Measurements from ENCODE around the gene ZSCAN16. TPM values are rescaled to one million over a fixed set of nuclear protein-coding genes. Genes with fewer than 3 reads are reported as not detected.
A peak's percentile ranks its signal among the peaks of the same experiment; 100 is the strongest.

The ZSCAN16 gene
- total and polyA plus RNA-seq, 2 of the 13 experiments (the other 11 are each of a cell fraction or from before 2014, with no cell fraction given), result 5.7 to 12.7 TPM

- TF ChIP-seq, protein P1, sequence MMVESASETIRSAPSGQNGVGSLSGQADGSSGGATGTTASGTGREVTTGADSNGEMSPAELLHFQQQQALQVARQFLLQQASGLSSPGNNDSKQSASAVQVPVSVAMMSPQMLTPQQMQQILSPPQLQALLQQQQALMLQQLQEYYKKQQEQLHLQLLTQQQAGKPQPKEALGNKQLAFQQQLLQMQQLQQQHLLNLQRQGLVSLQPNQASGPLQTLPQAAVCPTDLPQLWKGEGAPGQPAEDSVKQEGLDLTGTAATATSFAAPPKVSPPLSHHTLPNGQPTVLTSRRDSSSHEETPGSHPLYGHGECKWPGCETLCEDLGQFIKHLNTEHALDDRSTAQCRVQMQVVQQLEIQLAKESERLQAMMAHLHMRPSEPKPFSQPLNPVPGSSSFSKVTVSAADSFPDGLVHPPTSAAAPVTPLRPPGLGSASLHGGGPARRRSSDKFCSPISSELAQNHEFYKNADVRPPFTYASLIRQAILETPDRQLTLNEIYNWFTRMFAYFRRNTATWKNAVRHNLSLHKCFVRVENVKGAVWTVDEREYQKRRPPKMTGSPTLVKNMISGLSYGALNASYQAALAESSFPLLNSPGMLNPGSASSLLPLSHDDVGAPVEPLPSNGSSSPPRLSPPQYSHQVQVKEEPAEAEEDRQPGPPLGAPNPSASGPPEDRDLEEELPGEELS (CRISPR knock-in tag; IDR thresholded peaks at IDR 0.05), result no peak; the same call in 1 of the 2 replicates
- TF ChIP-seq ZNF337 (CRISPR knock-in tag; IDR thresholded peaks at IDR 0.05; ENCODE audit: borderline replicate concordance, low read depth) (0 out of 2 replicates have a peak, but pooled peaks have one; percentile 55), TP53 (CRISPR knock-in tag; conservative IDR thresholded peaks at IDR 0.05) (peak; percentile 61; the same call in 1 of the 2 replicates), HNF4G (IDR thresholded peaks at IDR 0.05; ENCODE audit: borderline replicate concordance, low read depth, low read length) (peak; percentile 38; the same call in 1 of the 2 replicates), HNF4G (CRISPR knock-in tag; IDR thresholded peaks at IDR 0.05; ENCODE audit: borderline replicate concordance, low read depth) (0 out of 2 replicates have a peak, but pooled peaks have one; percentile 28), SALL1 (CRISPR knock-in tag; IDR thresholded peaks at IDR 0.05) (peak; percentile 90), ZBTB34 (CRISPR knock-in tag; IDR thresholded peaks at IDR 0.05) (no peak), ATF7 (IDR thresholded peaks at IDR 0.05) (no peak), ATF7 (CRISPR knock-in tag; IDR thresholded peaks at IDR 0.05) (no peak), ZNF318 (CRISPR knock-in tag; IDR thresholded peaks at IDR 0.05) (no peak), NFYC (CRISPR knock-in tag; IDR thresholded peaks at IDR 0.05) (peak; percentile 77), BORCS8-MEF2B (CRISPR knock-in tag; IDR thresholded peaks at IDR 0.05) (peak; percentile 85; the same call in 1 of the 2 replicates), BCL6 (CRISPR knock-in tag; IDR thresholded peaks at IDR 0.05) (peak; percentile 31; the same call in 1 of the 2 replicates), MTA3 (CRISPR knock-in tag; IDR thresholded peaks at IDR 0.05) (no peak)
- TF ChIP-seq, protein P2, sequence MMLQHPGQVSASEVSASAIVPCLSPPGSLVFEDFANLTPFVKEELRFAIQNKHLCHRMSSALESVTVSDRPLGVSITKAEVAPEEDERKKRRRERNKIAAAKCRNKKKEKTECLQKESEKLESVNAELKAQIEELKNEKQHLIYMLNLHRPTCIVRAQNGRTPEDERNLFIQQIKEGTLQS (CRISPR knock-in tag; IDR thresholded peaks at IDR 0.05), result no peak
- TF ChIP-seq, protein P3, sequence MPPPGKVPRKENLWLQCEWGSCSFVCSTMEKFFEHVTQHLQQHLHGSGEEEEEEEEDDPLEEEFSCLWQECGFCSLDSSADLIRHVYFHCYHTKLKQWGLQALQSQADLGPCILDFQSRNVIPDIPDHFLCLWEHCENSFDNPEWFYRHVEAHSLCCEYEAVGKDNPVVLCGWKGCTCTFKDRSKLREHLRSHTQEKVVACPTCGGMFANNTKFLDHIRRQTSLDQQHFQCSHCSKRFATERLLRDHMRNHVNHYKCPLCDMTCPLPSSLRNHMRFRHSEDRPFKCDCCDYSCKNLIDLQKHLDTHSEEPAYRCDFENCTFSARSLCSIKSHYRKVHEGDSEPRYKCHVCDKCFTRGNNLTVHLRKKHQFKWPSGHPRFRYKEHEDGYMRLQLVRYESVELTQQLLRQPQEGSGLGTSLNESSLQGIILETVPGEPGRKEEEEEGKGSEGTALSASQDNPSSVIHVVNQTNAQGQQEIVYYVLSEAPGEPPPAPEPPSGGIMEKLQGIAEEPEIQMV (CRISPR knock-in tag; IDR thresholded peaks at IDR 0.05; ENCODE audit: low read depth), result no peak
These were observed at the start of gene ZSCAN16 (continued) for GRCh38 chr6:28124350-28124970.
